Erythroblast (primary cell): ENCODE results near the gene HIF3A.

Experiments
- DNase-seq, 2 experiments: peaks; one replicate each; lab custom pipeline; 2025; lab: John Stamatoyannopoulos, UW
- GATA1 ChIP-seq: IDR thresholded peaks from 2 replicates; pipeline ENCODE4 v1.6.1; 2011; ENCODE audit warnings: low read depth, mild to moderate bottlenecking, control low read depth, low read length, moderate library complexity
- POLR2A ChIP-seq: IDR thresholded peaks from 2 replicates; pipeline ENCODE4 v1.6.1; 2011; ENCODE audit warnings: mild to moderate bottlenecking, low read length

Gene HIF3A

DNA sequence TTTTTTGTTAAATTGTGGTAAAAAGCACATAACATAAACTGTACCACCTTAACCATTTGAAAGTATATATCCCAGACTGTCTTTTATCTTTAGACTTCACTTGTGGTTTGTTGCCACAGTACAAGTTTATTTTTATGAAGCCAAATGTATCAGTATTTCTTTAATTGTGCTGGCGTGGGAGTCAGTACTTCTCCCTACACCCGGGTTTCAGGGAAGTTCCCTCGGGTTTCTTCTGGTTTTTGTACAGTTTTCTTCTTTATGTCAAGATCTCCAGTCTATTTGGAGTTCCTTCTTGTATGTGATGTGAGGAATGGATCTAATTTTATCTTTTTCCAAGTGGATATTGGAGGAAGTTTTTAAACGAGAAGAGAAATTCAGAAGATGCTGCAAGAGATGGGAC is 96.0 kb downstream of the HIF3A start:
- TF ChIP-seq POLR2A (no peak), GATA1 (no peak)

More for the DNA sequence above, 96.0 kb downstream of the HIF3A start:
- DNase-seq = no peak
